ENCODE data around the gene SOX2.

GRCh38 chr3:181687190-181687589, 24.5 kb upstream of the SOX2 start:
- TF ChIP-seq, protein P1, sequence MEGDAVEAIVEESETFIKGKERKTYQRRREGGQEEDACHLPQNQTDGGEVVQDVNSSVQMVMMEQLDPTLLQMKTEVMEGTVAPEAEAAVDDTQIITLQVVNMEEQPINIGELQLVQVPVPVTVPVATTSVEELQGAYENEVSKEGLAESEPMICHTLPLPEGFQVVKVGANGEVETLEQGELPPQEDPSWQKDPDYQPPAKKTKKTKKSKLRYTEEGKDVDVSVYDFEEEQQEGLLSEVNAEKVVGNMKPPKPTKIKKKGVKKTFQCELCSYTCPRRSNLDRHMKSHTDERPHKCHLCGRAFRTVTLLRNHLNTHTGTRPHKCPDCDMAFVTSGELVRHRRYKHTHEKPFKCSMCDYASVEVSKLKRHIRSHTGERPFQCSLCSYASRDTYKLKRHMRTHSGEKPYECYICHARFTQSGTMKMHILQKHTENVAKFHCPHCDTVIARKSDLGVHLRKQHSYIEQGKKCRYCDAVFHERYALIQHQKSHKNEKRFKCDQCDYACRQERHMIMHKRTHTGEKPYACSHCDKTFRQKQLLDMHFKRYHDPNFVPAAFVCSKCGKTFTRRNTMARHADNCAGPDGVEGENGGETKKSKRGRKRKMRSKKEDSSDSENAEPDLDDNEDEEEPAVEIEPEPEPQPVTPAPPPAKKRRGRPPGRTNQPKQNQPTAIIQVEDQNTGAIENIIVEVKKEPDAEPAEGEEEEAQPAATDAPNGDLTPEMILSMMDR (IDR thresholded peaks at IDR 0.05; ENCODE audit: low read depth, low read length, poor library complexity, severe bottlenecking), result no peak
- TF ChIP-seq EZH2phosphoT487 (IDR thresholded peaks at IDR 0.05; ENCODE audit: borderline replicate concordance, low read length), result no peak
